ENCODE measurements around the gene RIPPLY1.

DNA sequence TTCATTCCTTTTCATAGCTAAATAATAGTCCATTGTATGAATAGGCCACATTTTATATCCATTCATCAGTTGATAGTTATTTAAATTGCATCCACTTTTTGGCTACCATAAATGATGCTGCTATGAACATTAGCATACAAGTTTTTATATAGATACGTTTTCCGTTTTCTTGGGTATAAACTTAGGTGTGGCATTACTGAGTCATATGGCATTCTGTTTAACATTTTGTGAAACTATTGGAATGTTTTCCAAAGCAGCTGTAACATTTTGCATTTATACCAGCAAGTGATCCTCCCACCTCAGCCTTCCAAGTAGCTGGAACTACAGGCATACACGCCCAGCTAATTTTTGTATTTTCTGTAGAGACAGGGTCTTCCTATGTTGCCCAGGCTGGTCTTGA is 43.3 kb upstream of the RIPPLY1 start:
- no peak for TF ChIP-seq POLR2A (IDR thresholded peaks at IDR 0.05)
- TF ChIP-seq, protein P1, sequence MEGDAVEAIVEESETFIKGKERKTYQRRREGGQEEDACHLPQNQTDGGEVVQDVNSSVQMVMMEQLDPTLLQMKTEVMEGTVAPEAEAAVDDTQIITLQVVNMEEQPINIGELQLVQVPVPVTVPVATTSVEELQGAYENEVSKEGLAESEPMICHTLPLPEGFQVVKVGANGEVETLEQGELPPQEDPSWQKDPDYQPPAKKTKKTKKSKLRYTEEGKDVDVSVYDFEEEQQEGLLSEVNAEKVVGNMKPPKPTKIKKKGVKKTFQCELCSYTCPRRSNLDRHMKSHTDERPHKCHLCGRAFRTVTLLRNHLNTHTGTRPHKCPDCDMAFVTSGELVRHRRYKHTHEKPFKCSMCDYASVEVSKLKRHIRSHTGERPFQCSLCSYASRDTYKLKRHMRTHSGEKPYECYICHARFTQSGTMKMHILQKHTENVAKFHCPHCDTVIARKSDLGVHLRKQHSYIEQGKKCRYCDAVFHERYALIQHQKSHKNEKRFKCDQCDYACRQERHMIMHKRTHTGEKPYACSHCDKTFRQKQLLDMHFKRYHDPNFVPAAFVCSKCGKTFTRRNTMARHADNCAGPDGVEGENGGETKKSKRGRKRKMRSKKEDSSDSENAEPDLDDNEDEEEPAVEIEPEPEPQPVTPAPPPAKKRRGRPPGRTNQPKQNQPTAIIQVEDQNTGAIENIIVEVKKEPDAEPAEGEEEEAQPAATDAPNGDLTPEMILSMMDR (IDR thresholded peaks at IDR 0.05) = no peak

Data from uterus (tissue), 2 donors.